Panc1 (cell line): ENCODE data around the gene NLRP6.

ENCODE experiments used
- POLR2AphosphoS5 ChIP-seq: IDR thresholded peaks from 2 replicates; pipeline ENCODE4 v1.6.1; 2012; ENCODE audit warnings: mild to moderate bottlenecking, low read depth, low read length, moderate library complexity
- SIN3A ChIP-seq: IDR thresholded peaks from 2 replicates; pipeline ENCODE4 v1.6.1; 2012; ENCODE audit warnings: low read depth, mild to moderate bottlenecking, low read length, moderate library complexity, borderline replicate concordance; ENCODE audit not compliant: insufficient read depth
- TCF7L2 ChIP-seq: IDR thresholded peaks from 2 replicates; pipeline ENCODE4 v1.6.1; 2011; ENCODE audit warnings: mild to moderate bottlenecking, low read depth, low read length, inconsistent platforms
- TF ChIP-seq, protein P1 (sequence below): fragments of 450-650 bp; IDR thresholded peaks from 2 replicates; pipeline ENCODE4 v1.5.1; 2017; ENCODE audit warnings: mild to moderate bottlenecking
- TF ChIP-seq, protein P2 (sequence below), 2 experiments: IDR thresholded peaks; 2 replicates each; pipeline ENCODE4 v1.6.1; 2011 to 2012; ENCODE audit warnings: low read depth in 2 of 2, control low read depth in 1 of 2, low read length in 1 of 2, mild to moderate bottlenecking in 1 of 2, moderate library complexity in 1 of 2; ENCODE audit not compliant: insufficient read depth in 1 of 2

DNA sequence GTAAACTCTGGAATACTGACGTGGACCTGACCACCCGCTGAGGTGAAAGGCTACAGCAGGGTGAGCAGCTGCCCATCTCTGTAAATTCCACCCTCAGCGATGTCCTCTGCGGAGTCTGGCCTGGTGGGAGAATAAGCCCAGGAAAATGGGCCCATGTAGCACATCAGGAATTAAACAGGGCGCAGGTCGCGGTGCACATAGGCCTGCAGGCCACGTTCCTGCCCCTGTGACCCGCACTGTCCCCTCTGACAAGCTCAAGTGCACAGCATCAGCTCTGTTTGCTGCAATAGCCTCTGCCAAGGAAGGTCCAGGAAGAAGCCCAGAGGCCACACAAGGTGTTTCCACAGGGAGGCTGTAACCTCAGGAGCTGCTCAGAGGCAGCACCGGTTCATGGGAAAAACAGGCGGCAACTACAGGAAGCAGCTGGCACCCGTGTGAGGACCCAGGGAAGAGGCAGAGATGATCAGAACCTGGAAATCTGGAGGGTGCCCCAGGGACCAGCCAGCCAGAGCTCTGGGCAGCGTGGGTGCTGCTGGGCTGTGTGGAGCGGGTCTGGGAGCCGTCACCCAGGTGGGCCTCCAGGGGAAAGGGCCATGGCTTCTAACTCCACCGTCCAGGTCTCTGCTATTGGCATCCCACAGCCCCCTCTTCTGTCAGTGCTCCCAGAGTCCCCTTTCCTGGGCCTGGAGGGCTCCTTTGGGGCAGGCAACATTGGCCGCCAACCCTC, 28.6 kb downstream of the NLRP6 start:
- TF ChIP-seq, protein P1, sequence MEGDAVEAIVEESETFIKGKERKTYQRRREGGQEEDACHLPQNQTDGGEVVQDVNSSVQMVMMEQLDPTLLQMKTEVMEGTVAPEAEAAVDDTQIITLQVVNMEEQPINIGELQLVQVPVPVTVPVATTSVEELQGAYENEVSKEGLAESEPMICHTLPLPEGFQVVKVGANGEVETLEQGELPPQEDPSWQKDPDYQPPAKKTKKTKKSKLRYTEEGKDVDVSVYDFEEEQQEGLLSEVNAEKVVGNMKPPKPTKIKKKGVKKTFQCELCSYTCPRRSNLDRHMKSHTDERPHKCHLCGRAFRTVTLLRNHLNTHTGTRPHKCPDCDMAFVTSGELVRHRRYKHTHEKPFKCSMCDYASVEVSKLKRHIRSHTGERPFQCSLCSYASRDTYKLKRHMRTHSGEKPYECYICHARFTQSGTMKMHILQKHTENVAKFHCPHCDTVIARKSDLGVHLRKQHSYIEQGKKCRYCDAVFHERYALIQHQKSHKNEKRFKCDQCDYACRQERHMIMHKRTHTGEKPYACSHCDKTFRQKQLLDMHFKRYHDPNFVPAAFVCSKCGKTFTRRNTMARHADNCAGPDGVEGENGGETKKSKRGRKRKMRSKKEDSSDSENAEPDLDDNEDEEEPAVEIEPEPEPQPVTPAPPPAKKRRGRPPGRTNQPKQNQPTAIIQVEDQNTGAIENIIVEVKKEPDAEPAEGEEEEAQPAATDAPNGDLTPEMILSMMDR, result no peak
- TF ChIP-seq POLR2AphosphoS5 (no peak), TCF7L2 (no peak), SIN3A (no peak)
- TF ChIP-seq, protein P2, sequence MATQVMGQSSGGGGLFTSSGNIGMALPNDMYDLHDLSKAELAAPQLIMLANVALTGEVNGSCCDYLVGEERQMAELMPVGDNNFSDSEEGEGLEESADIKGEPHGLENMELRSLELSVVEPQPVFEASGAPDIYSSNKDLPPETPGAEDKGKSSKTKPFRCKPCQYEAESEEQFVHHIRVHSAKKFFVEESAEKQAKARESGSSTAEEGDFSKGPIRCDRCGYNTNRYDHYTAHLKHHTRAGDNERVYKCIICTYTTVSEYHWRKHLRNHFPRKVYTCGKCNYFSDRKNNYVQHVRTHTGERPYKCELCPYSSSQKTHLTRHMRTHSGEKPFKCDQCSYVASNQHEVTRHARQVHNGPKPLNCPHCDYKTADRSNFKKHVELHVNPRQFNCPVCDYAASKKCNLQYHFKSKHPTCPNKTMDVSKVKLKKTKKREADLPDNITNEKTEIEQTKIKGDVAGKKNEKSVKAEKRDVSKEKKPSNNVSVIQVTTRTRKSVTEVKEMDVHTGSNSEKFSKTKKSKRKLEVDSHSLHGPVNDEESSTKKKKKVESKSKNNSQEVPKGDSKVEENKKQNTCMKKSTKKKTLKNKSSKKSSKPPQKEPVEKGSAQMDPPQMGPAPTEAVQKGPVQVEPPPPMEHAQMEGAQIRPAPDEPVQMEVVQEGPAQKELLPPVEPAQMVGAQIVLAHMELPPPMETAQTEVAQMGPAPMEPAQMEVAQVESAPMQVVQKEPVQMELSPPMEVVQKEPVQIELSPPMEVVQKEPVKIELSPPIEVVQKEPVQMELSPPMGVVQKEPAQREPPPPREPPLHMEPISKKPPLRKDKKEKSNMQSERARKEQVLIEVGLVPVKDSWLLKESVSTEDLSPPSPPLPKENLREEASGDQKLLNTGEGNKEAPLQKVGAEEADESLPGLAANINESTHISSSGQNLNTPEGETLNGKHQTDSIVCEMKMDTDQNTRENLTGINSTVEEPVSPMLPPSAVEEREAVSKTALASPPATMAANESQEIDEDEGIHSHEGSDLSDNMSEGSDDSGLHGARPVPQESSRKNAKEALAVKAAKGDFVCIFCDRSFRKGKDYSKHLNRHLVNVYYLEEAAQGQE (IDR thresholded peaks at IDR 0.05; ENCODE audit: insufficient read depth in 1 of 2, low read depth in 2 of 2, low read length in 1 of 2), result no peak
